ENCODE data around the gene ZNF462. TPM values are rescaled to one million over a fixed set of nuclear protein-coding genes. Genes with fewer than 3 reads are reported as not detected.
A peak's percentile ranks its signal among the peaks of the same experiment; 100 is the strongest.

ZNF462 gene
- polyA plus RNA-seq, 10 donors, result 7.7 to 12.9 (median 9.2) TPM

DNA sequence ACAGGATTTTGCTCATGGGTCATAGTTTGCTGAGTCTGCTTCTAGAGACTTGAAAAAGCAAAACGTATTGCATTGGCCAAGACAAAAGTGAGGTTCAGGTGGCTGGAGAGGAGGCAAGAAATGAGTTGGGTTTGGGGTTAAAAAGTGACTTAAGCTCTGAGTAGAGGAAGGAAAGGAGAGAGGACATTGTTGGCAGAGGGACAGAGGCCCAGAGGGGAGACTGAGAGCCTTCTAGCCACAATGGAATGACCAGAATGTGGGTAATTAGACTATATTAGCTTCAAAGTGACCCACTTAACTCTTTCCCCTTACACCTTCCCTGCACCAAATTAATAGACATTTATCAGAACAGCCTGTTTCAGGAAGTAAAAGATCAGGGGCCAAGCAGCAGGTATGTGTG lies 188.4 kb downstream of the ZNF462 start:
- DNase-seq, result no peak

DNA sequence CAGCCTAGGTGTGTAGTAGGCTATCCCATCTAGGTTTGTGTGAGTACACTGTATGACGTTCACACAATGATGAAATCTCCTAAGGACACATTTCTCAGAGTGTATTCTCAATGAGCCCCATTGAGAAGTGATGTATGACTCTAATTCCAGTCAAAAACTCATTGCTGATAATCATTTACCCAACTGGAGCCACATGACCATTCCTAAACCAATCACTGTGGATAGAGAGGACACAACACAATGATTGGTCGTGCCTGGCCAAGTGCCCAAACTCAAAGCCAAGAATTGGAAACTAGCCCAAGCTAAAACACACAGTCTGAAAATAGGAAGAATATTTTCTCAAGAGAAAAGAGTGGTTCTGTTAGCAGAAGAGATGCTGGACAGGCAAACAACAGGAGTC lies 191.2 kb downstream of the ZNF462 start:
- DNase-seq, result no peak

DNA sequence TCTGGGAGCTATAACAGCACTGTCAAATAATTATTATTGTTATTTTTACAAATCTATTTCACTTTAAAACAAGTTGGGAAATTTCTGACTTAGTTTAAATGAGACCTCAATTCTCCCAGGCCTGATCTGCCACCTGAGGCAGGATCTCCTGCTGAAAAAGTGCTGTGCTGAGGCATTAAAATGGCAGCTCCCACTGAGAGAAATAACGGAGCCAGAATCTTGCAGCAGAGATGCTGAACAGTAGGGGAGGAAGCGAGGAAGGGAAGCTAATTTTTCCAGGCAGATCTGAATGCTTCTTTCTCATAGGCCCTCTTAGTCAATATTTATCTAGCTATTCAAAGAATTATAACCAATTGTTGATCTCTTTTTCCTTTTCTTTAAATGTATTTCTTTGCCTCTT lies 196.3 kb downstream of the ZNF462 start:
- DNase-seq, result peak in 1 of 3 donors; percentile 30

DNA sequence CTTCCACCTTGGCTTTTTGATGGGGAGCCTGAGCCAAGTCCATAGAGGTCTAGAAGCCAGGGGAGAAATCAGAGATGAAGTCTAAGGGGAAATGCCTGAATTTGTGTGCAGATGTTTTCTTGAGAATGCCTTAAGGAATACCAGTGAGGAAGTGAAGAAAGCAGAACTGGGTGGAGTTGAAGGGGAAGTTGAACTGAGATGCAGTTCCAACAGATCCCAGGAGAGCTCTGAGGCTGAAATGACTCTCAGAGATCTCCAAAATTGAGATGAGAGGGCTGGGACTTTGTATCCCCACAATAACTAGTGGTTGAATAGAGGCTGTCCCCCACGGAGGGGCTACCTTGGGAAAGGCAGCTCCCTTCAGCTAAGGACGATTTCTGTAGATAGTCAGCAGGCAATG lies 197.1 kb downstream of the ZNF462 start:
- DNase-seq, result peak in 1 of 3 donors; percentile 57

Measured in muscle of back (tissue), 11 donors.